ENCODE measurements around the gene UST.

The UST gene

DNA sequence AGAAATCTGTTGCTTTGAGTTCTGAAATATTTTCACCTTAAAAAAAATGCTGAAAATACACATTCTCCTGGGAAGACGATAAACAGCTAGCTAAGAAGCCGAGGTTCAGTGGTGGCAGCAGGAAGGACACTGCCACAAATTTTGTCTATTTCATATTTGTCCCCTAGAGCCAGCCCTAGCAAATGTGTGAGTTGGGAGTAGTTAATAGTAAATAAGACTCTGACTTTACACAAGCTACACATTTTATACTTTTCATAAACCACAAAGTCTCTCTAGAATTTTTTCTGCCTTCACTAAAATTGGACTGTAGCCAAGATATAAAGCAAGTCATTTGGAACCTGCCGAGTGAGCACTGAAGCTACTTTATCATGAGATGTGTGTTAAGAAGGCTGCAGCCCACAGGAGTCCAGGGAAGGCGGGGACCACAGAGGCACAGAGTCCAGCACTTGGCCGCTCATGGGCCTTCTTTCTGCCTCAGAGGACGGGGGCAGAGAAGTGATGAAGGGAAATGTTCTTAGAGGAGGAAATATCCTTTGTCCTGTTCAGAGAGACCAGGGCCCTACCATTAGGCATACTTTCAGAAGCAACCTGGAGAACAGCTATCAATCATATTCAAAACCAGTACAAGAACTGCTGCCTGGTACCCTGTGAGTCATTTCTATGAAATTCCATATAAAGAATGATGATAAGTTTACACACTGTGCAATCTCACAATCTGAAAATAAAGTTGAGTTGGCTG, 329.0 kb downstream of the UST start:
- in situ Hi-C loops (cut with MboI; ENCODE audit: low sequenced_read_pairs): no loop called here

- in situ Hi-C loops (cut with MboI; ENCODE audit: low sequenced_read_pairs): no loop called here
Measured at GRCh38 chr6:149076355-149076734, 329.5 kb downstream of the UST start.

- in situ Hi-C loops (cut with MboI; ENCODE audit: low sequenced_read_pairs): no loop called here
Measured at GRCh38 chr6:149077208-149077607, 330.4 kb downstream of the UST start.

DNA sequence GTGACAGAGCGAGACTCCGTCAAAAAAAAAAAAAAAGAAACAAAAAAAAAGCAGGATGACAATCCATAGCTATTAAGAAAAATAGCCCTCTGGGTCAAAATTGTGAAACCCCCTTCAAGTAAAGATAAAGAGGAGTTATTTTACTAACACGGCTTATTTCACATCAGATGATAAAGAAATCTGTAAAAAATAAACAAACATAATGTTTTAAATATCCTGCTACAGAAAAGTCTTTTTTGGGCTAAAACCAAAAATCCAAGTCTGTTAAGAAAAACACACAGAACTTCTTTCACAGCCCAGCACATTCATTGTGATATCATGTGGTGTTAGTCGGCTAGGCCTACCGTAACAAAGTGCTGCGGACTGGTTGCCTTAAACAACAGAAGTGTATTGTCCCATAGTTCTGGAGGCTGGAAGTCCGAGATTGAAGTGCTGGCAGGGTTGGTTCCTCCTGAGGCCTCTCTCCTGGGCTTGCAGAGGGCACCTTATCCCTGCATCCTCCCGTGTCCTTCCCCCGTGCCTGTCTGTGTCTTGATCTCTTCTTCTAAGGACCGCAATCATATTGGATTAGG, 331.5 kb downstream of the UST start:
- in situ Hi-C loops (cut with MboI; ENCODE audit: low sequenced_read_pairs): no loop called here

DNA sequence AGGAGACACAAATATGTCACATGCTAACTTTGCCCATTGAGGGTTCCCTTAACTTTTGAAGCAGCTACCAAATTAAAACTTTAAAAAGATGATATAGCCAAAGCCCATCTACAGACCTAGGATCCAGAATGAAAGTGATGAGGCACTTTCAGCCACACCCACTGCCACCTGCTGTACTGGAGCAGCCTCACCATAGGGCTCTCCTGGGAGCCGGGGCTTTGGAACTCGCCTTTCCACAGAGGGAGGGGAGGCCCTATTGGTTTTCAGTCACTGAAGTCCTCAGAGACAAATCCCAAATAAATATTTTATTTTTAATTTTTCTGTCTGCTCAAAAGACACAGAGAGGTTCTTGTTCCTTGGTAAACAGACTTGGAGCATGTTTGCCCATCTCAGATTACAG, 332.6 kb downstream of the UST start:
- in situ Hi-C loops (cut with MboI; ENCODE audit: low sequenced_read_pairs): no loop called here

DNA sequence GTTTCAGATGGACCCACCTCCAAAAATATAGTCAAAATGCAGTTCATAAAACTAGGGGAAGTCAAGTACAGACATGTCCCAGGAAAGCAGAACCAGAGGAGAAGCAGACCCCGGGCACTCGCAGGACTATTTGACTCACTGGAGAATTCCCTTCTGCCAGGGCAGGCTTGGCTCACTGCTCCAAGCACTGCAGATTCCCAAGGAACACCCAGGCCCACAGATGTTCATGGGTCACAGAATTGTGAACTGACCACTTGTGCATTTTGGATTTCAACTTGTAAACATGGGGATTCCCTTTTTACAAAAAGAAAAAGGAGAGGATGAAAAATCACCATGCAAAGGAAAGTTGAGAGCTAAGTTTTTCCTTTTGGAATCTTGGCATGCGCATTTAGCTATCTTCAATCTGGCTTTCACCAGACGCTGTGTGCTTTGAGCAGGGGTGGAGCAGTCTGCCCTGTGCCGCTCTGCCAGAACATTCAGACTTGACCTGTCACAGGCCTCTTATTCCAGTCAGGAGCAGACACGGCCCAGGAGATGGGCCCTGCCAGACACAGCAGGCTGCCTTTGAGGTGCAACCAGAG, 333.2 kb downstream of the UST start:
- in situ Hi-C loops (cut with MboI; ENCODE audit: low sequenced_read_pairs): loop anchor here (5.0 to 10.0 kb wide), 2 partner anchors 347 to 435 kb away; no protein-coding TSS in a partner anchor

- in situ Hi-C loops (cut with MboI; ENCODE audit: low sequenced_read_pairs): loop anchor here (5.0 to 10.0 kb wide), 2 partner anchors 347 to 434 kb away; no protein-coding TSS in a partner anchor
Measured at GRCh38 chr6:149080511-149080910, 333.7 kb downstream of the UST start.

GRCh38 chr6:149081281-149081680, 334.5 kb downstream of the UST start:
- in situ Hi-C loops (cut with MboI; ENCODE audit: low sequenced_read_pairs): loop anchor here (5.0 to 10.0 kb wide), 2 partner anchors 346 to 434 kb away; no protein-coding TSS in a partner anchor

GRCh38 chr6:149082320-149082719, 335.5 kb downstream of the UST start:
- in situ Hi-C loops (cut with MboI; ENCODE audit: low sequenced_read_pairs): loop anchor here (5.0 to 10.0 kb wide), 2 partner anchors 345 to 432 kb away; no protein-coding TSS in a partner anchor

DNA sequence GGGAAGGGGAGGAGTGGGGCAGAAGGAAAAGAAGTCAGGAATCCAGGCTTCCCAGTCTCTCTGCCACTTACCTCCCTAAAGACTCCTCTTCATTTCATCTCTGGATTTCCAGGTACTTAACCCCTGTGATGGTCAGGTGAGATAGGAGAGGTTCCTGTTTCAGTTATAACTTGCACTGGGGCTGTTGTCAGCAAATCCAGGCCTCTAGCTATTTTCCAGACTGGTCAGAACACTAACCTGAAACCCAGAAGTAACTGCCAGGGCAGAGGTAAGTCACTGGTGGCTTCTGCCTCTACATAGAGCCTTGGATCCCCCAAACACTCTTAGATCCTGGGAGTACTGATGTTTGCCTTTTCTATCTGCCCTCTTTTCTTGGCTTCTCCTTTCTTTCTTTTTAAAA, 337.2 kb downstream of the UST start:
- in situ Hi-C loops (cut with MboI; ENCODE audit: low sequenced_read_pairs): loop anchor here (5.0 to 10.0 kb wide), 2 partner anchors 343 to 431 kb away; no protein-coding TSS in a partner anchor

- in situ Hi-C loops (cut with MboI; ENCODE audit: low sequenced_read_pairs): loop anchor here (5.0 to 10.0 kb wide), 2 partner anchors 342 to 430 kb away; no protein-coding TSS in a partner anchor
Measured at GRCh38 chr6:149084808-149085556, 338.2 kb downstream of the UST start.

DNA sequence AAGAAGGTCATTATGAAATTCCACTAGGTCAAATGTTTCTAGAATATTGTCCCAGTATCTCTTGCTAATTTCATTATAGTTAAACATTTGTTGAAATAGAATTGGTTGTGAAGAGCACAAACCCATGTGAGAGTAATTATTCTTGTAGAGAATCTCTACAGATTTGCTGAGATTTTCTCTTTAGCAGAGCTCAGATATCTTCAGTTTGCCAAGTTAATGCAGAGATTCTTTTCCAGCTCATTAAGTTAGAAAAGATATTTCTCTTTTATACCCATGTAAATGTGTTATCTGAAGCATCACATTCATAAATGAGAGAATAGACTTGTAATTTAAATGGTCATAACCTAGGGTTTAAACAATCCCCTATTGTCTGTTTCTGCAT, 338.7 kb downstream of the UST start:
- in situ Hi-C loops (cut with MboI; ENCODE audit: low sequenced_read_pairs): loop anchor here (10.0 kb wide), 1 partner anchor 429 kb away; no protein-coding TSS in a partner anchor

DNA sequence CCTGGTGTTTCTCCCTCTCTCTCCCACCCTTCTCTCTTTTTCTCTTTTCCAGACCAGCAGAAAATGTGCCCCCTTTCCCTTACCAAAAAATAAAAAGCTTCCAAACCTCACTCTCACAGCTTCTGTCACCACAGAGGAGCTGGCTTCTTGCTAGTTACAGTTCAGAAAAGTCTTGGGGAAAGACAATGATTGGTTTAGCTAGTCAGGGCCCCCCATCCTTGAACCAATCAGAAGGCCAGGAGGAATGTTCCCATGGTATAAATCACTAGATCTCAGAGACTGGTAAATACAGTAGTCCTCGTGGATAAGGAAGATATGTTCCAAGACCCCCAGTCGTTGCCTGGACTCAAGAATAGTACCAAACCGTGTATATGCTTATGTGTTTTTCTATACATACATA, 339.5 kb downstream of the UST start:
- in situ Hi-C loops (cut with MboI; ENCODE audit: low sequenced_read_pairs): loop anchor here (10.0 kb wide), 1 partner anchor 428 kb away; no protein-coding TSS in a partner anchor

DNA sequence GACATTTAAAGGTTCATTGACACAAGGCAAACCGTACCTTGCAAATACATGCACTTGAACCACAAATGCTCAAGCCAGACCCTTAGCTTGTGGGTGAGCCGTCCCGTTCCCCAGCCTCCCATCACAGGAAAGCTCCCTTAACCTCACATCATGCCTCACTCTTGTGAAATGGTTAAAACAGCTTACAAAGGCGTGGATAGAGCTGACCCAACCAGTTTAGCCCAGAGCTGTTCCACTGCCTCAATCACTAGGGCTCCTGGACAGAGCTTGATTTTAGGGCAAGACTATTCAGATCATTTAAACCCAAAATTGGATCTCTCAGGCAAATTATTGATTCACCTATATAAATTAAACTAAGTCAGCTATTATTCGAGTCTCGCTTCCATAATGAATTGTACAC, 341.1 kb downstream of the UST start:
- in situ Hi-C loops (cut with MboI; ENCODE audit: low sequenced_read_pairs): loop anchor here (10.0 kb wide), 1 partner anchor 427 kb away; no protein-coding TSS in a partner anchor

DNA sequence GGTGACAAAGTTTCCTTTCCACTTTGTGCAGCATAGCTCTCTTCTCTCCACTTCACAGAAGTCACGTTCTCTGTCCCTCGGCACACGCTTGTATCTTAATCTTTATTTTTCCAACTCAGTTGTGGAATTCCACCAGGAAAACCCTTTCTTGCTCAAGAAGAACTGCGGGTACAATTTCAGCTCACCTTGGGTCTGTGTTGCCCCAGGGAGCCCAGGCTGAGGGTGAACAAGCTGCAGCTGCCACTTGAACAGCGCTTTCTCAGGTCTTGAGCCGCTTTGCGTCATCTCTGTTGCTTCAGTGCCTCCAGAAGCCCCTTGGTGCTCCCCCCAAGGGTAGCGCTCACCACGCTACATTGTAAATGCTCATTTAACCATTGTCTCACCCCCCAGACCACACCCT, 341.5 kb downstream of the UST start:
- in situ Hi-C loops (cut with MboI; ENCODE audit: low sequenced_read_pairs): loop anchor here (10.0 kb wide), 1 partner anchor 426 kb away; no protein-coding TSS in a partner anchor

- in situ Hi-C loops (cut with MboI; ENCODE audit: low sequenced_read_pairs): loop anchor here (10.0 kb wide), 1 partner anchor 425 kb away; no protein-coding TSS in a partner anchor
Measured at GRCh38 chr6:149089510-149089909, 342.7 kb downstream of the UST start.

DNA sequence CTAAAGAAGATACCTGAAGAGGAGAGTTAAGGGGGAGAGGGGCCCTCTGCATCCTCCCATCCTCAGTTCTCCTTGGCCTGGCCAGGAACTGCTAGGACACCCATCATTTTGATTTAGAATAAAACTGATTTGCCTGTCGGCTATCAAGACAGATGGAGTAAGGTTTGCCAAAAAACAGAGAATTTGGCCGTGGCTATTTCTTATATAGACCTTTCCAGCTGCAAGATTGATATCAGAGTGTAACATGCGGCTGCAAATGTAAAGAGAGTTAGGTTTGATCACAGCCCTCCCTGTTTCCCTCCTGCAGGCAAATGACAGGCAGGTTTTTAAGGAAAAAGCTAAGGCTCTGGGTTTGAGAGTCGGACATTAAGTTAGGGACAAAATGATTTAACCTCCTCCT, 344.1 kb downstream of the UST start:
- in situ Hi-C loops (cut with MboI; ENCODE audit: low sequenced_read_pairs): no loop called here

GRCh38 chr6:149093643-149094042, 346.8 kb downstream of the UST start:
- in situ Hi-C loops (cut with MboI; ENCODE audit: low sequenced_read_pairs): no loop called here

DNA sequence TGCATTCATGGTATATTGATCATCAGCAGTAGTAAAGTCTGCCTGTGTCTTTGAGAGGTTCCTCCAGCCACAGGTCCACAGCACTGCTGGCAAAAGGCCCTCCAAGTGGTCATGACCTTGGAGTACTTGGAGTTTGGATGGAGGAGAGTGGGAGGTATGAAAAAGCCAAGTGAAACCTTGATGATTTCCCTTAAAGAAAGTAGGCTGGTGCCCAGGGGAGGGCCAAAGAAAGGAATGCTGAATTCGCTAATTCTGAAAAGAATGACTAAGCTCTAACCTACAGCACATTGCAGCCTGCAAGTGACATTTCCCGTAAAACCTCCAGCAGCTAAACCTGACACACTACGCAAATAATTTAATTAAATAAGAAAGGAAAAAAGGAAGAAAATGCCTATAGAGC, 347.3 kb downstream of the UST start:
- in situ Hi-C loops (cut with MboI; ENCODE audit: low sequenced_read_pairs): no loop called here

- in situ Hi-C loops (cut with MboI; ENCODE audit: low sequenced_read_pairs): no loop called here
Measured at GRCh38 chr6:149094934-149095351, 348.1 kb downstream of the UST start.

GRCh38 chr6:149095842-149096241, 349.0 kb downstream of the UST start:
- in situ Hi-C loops (cut with MboI; ENCODE audit: low sequenced_read_pairs): no loop called here
